Thyroid gland (tissue), 4 donors: ENCODE measurements around the gene GTF3C5. TPM values are rescaled to one million over a fixed set of nuclear protein-coding genes. Genes with fewer than 3 reads are reported as not detected.
"Not testable (repeated sequence)": the region's sequence is repeated elsewhere in the genome, so short reads cannot be mapped to it uniquely, and the experiment has no call there.

ENCODE experiments used
- DNase-seq, 2 donors: peaks; one replicate each; pipeline ENCODE4 v3.0.0-alpha.2; 2019
- H3K27ac ChIP-seq, 3 donors: fragments of 200-600 bp; sonication (generic); 1 replicate in 2 of 3; 2 replicates in 1 of 3; pipeline ENCODE4 v1.5.1; 2016 to 2019; ENCODE audit warnings: mild to moderate bottlenecking in 1 of 3, moderate library complexity in 1 of 3
- H3K27me3 ChIP-seq: fragments of 200-600 bp; sonication (generic); one replicate; pipeline ENCODE4 v1.5.1; 2019
- H3K36me3 ChIP-seq, 2 donors: fragments of 200-600 bp; sonication (generic); one replicate each; pipeline ENCODE4 v1.5.1; 2016 to 2019
- H3K4me1 ChIP-seq, 2 donors: fragments of 200-600 bp; sonication (generic); one replicate each; pipeline ENCODE4 v1.5.1; 2017 to 2019
- H3K4me3 ChIP-seq, 3 donors: fragments of 200-600 bp; sonication (generic); replicated peaks in 1 of 3; 1 replicate in 2 of 3; 2 replicates in 1 of 3; pipeline ENCODE4 v1.5.1; 2016; ENCODE audit warnings: mild to moderate bottlenecking in 1 of 3
- H3K9me3 ChIP-seq: fragments of 200-600 bp; sonication (generic); one replicate; pipeline ENCODE4 v1.5.1; 2017
- POLR2A ChIP-seq, 2 donors: fragments of 450-650 bp; IDR thresholded peaks; one replicate each; pipeline ENCODE4 v1.6.1; 2017; ENCODE audit warnings: antibody characterized with exemption in 2 of 2, mild to moderate bottlenecking in 2 of 2, moderate library complexity in 1 of 2
- WGBS, 2 donors: methylation state at CpG; one replicate each; pipeline ENCODE4 v1.1.5; 2017; 5-methylcytosine and 5-hydroxymethylcytosine counted together
- intact Hi-C: fragments of 100-400 bp; cut with DNase I; formaldehyde crosslinking; loops from one replicate; pipeline ENCODE4 v1.15.1; 2023
- total RNA-seq, 4 donors: library from RNA; depleted of rRNA; stranded (reverse); fragments of >200 nt; gene quantifications; one replicate each; pipeline ENCODE4 v1.2.3, GENCODE V29; 2016
- TF ChIP-seq, protein P1 (sequence below), 6 experiments: fragments of 200-600 bp in 3 of 6; fragments of 450-650 bp in 3 of 6; sonication (generic) in 3 of 6; IDR thresholded peaks; one replicate each; pipeline ENCODE4 v1.5.1; 2016 to 2019; ENCODE audit warnings: antibody characterized with exemption in 6 of 6, mild to moderate bottlenecking in 2 of 6, inconsistent platforms in 1 of 6, moderate library complexity in 1 of 6

Gene GTF3C5
- total RNA-seq, 4 donors from 2014 or later = 49.3 to 69.0 (median 56.8) TPM

DNA sequence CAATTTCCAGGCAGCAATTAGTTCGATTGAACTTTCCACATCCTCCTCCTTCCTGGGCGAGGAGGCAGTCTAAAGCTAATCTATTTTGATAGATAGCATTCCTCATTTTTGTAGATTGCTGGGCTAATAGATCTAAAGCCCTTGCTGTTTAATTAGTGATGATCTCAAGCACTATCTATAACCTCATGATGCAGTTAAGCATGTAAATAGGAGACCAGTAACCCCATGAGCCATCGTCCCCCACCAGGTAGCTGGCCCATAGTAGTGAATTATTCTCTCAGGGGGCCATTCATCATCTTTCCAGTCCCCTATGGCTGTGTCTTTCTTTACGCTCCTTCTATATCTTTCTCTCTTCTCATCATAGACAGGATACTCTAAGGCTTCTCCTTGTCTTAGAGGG, 45.9 kb downstream of the GTF3C5 start:
- WGBS, 2 donors = 90 to 93% methylated on average over 4 of the region's 4 CpGs
- H3K27ac ChIP-seq = no peak overlapping the region

GRCh38 chr9:133078486-133078885, 47.7 kb downstream of the GTF3C5 start:
- 77 to 82% methylated on average over 14 of the region's 14 CpGs for WGBS, 2 donors
- intact Hi-C loops = no loop called here
- no peak overlapping the region for H3K27ac ChIP-seq

More for the DNA sequence above, 45.9 kb downstream of the GTF3C5 start:
- no peaks in the 10 kb centered on the region for H3K36me3 ChIP-seq
- intact Hi-C loops = no loop called here
- H3K27me3 ChIP-seq = no peaks in the 10 kb centered on the region
- H3K4me1 ChIP-seq = no peaks in the 10 kb centered on the region
- no peak overlapping the region for H3K4me3 ChIP-seq
- TF ChIP-seq POLR2A (IDR thresholded peaks at IDR 0.05) = no peak
- TF ChIP-seq, protein P1, sequence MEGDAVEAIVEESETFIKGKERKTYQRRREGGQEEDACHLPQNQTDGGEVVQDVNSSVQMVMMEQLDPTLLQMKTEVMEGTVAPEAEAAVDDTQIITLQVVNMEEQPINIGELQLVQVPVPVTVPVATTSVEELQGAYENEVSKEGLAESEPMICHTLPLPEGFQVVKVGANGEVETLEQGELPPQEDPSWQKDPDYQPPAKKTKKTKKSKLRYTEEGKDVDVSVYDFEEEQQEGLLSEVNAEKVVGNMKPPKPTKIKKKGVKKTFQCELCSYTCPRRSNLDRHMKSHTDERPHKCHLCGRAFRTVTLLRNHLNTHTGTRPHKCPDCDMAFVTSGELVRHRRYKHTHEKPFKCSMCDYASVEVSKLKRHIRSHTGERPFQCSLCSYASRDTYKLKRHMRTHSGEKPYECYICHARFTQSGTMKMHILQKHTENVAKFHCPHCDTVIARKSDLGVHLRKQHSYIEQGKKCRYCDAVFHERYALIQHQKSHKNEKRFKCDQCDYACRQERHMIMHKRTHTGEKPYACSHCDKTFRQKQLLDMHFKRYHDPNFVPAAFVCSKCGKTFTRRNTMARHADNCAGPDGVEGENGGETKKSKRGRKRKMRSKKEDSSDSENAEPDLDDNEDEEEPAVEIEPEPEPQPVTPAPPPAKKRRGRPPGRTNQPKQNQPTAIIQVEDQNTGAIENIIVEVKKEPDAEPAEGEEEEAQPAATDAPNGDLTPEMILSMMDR (IDR thresholded peaks at IDR 0.05) = no peak
- DNase-seq = no peak
- no peaks in the 10 kb centered on the region for H3K9me3 ChIP-seq

DNA sequence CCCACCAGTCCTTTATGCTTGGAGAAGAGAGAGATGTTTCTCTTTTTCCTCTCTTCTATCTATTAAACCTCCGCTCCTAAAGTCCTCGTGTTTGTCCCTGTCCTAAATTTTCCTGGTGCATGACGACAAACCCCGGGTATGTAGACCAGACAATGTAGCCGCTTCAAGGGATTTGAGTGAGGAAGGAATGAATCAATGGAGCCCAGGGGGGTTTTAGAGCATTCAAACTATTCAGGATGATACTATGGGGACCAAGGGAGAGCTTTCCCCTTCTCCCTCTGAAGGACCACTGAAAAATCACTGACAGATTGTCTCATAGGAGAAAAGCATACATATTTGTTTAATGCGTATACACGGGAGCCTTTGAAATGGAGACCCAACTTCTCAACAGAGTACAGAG, 49.4 kb downstream of the GTF3C5 start:
- DNase-seq = no peak
- Histone ChIP-seq H3K4me3 (no peak overlapping the region), H3K9me3 (no peaks in the 10 kb centered on the region), H3K4me1 (no peaks in the 10 kb centered on the region), H3K27me3 (no peaks in the 10 kb centered on the region), H3K36me3 (no peaks in the 10 kb centered on the region), H3K27ac (no peak overlapping the region)
- intact Hi-C loops = no loop called here
- no peak for TF ChIP-seq POLR2A (IDR thresholded peaks at IDR 0.05)
- TF ChIP-seq, protein P1 (IDR thresholded peaks at IDR 0.05) = no peak
- WGBS, 2 donors = 75 to 86% methylated on average over 7 of the region's 7 CpGs

More at GRCh38 chr9:133078486-133078885, 47.7 kb downstream of the GTF3C5 start:
- H3K36me3 ChIP-seq = no peaks in the 10 kb centered on the region
- H3K9me3 ChIP-seq = no peaks in the 10 kb centered on the region
- DNase-seq = no peak
- no peak overlapping the region for H3K4me3 ChIP-seq
- no peaks in the 10 kb centered on the region for H3K27me3 ChIP-seq
- TF ChIP-seq POLR2A (IDR thresholded peaks at IDR 0.05) = no peak
- TF ChIP-seq, protein P1 (IDR thresholded peaks at IDR 0.05) = no peak
- no peaks in the 10 kb centered on the region for H3K4me1 ChIP-seq

DNA sequence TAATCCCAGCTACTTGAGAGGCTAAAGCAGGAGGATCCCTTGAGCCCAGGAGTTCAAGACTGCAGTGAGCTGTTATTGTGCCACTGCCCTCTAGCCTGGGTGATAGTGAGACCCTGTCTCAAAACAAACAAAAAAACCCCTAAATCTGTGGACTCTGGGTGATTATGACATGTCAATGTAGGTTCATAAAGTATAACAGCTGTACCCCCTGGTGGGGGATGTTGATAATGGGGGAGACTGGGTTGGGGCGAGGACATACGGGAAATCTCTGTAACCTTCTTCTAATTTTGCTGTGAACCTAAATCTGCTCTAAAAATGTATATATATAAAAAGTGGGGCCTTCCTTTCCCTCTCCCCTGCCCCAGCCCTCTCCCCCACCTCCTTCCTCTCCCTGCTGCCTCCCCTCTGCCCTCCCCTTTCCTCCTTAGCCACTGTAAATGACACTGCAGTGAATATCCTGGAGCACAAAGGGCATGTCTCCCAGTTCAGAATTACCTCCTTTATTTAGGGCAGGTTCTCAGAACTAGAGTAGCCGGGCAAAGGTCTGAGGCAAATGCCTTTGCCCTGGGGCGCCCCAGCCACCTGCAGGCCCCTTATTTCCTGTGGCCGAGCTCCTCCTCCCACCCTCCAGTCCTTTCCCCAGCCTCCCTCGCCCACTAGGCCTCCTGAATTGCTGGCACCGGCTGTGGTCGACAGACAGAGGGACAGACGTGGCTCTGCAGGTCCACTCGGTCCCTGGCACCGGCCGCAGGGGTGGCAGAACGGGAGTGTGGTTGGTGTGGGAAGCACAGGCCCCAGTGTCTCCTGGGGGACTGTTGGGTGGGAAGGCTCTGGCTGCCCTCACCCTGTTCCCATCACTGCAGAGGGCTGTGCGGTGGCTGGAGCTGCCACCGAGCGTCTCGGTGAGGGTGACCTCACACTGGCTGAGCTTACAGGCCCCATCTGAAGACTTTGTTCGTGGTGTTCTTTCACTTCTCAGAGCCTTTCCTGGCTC, 50.3 kb downstream of the GTF3C5 start:
- DNase-seq, H3K27me3 ChIP-seq, H3K4me3 ChIP-seq, H3K9me3 ChIP-seq, H3K4me1 ChIP-seq, H3K27ac ChIP-seq, H3K36me3 ChIP-seq, intact Hi-C loops: not testable (repeated sequence)
- WGBS, 2 donors = 93 to 96% methylated on average over 9 of the region's 18 CpGs

- DNase-seq, H3K36me3 ChIP-seq, H3K9me3 ChIP-seq, H3K4me1 ChIP-seq, H3K27me3 ChIP-seq, H3K27ac ChIP-seq, H3K4me3 ChIP-seq, intact Hi-C loops: not testable (repeated sequence)
- WGBS, 2 donors = 90% methylated on average over 5 of the region's 12 CpGs
Observed at GRCh38 chr9:133081957-133082644, 51.3 kb downstream of the GTF3C5 start.

- DNase-seq, intact Hi-C loops, H3K27ac ChIP-seq, H3K27me3 ChIP-seq, H3K4me1 ChIP-seq, H3K4me3 ChIP-seq, H3K36me3 ChIP-seq, H3K9me3 ChIP-seq: not testable (repeated sequence)
- WGBS, 2 donors = 63% methylated on average over 7 of the region's 9 CpGs; no CpG with 5 or more reads in 1 of the 2 donors
Observed at GRCh38 chr9:133083688-133084087, 52.9 kb downstream of the GTF3C5 start.

DNA sequence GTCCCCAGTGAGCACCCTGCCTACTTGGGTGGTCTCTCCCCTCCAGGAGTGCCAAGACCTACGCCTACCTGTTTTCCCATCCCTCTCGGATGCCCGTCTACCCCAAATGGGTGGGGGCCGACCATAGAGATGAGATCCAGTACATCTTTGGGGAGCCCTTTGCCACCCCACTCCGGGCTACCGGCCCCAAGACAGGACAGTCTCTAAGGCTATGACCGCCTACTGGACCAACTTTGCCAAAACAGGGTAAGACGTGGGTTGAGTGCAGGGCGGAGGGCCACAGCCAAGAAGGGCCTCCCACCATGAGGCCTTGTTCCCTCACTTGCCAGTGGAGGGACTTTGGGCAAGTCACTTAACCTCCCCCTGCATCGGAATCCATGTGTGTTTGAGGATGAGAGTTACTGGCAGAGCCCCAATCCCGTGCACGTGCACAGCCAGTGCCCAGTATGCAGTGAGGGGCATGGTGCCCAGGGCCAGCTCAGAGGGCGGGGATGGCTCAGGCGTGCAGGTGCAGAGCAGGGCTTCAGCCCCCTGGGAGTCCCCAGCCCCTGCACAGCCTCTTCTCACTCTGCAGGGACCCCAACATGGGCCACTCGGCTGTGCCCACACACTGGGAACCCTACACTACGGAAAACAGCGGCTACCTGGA, 55.5 kb downstream of the GTF3C5 start:
- H3K4me1 ChIP-seq, H3K27me3 ChIP-seq, H3K27ac ChIP-seq, H3K9me3 ChIP-seq, DNase-seq, intact Hi-C loops, H3K36me3 ChIP-seq, H3K4me3 ChIP-seq: not testable (repeated sequence)
- 72 to 86% methylated on average over 2 to 8 of the region's 17 CpGs for WGBS, 2 donors
